HepG2 (cell line): ENCODE data around the gene MCF2L. TPM values are rescaled to one million over a fixed set of nuclear protein-coding genes. Genes with fewer than 3 reads are reported as not detected.

Experiments
- ARNT2 ChIP-seq: sonication (generic); formaldehyde crosslinking; IDR thresholded peaks from 2 replicates; pipeline ENCODE4 v1.8.0; 2022; ENCODE audit warnings: mild to moderate bottlenecking, low read depth, missing genetic modification reagents, moderate library complexity
- DMAP1 ChIP-seq: IDR thresholded peaks from 2 replicates; pipeline ENCODE4 v1.6.1; 2016
- GLMP ChIP-seq: sonication (generic); formaldehyde crosslinking; IDR thresholded peaks from 2 replicates; pipeline ENCODE4 v1.9.0; 2021; ENCODE audit warnings: missing genetic modification reagents, mild to moderate bottlenecking, borderline replicate concordance
- GPN1 ChIP-seq: sonication (generic); formaldehyde crosslinking; IDR thresholded peaks from 2 replicates; pipeline ENCODE4 v1.5.1; 2020; ENCODE audit warnings: missing genetic modification reagents, borderline replicate concordance
- HMG20A ChIP-seq: IDR thresholded peaks from 2 replicates; pipeline ENCODE4 v1.6.1; 2016; ENCODE audit warnings: borderline replicate concordance
- HMG20B ChIP-seq: conservative IDR thresholded peaks from 2 replicates; pipeline ENCODE4 v1.6.1; 2016; ENCODE audit warnings: missing genetic modification reagents, missing compliant biosample characterization
- HNF4G ChIP-seq, 2 experiments: sonication (generic) in 1 of 2; formaldehyde crosslinking in 1 of 2; IDR thresholded peaks; 2 replicates each; pipeline versions ENCODE4 v1.4.0 to v1.6.1; 2011 to 2020; ENCODE audit warnings: borderline replicate concordance in 2 of 2, low read depth in 2 of 2, mild to moderate bottlenecking in 2 of 2, low read length in 1 of 2, missing genetic modification reagents in 1 of 2, moderate library complexity in 1 of 2
- HOXA3 ChIP-seq: sonication (generic); formaldehyde crosslinking; IDR thresholded peaks from 2 replicates; pipeline ENCODE4 v1.5.0; 2020; ENCODE audit warnings: missing genetic modification reagents
- HOXD1 ChIP-seq: sonication (generic); formaldehyde crosslinking; IDR thresholded peaks from 2 replicates; pipeline ENCODE4 v1.5.0; 2020; ENCODE audit warnings: missing genetic modification reagents
- MTF1 ChIP-seq: sonication (generic); formaldehyde crosslinking; IDR thresholded peaks from 2 replicates; pipeline ENCODE4 v1.5.0; 2020; ENCODE audit warnings: missing genetic modification reagents
- RAD51 ChIP-seq: fragments of 450-650 bp; IDR thresholded peaks from 2 replicates; pipeline ENCODE4 v1.6.1; 2016; ENCODE audit warnings: borderline replicate concordance
- TBX2 ChIP-seq: sonication (generic); formaldehyde crosslinking; IDR thresholded peaks from 2 replicates; pipeline ENCODE4 v1.5.0; 2020; ENCODE audit warnings: missing genetic modification reagents, mild to moderate bottlenecking, borderline replicate concordance
- ZGPAT ChIP-seq: IDR thresholded peaks from 2 replicates; pipeline ENCODE4 v1.6.1; 2016; ENCODE audit warnings: mild to moderate bottlenecking
- ZNF513 ChIP-seq: sonication (generic); formaldehyde crosslinking; conservative IDR thresholded peaks from 2 replicates; pipeline ENCODE4 v1.5.0; 2020; ENCODE audit warnings: missing genetic modification reagents
- ZNF547 ChIP-seq: sonication (generic); formaldehyde crosslinking; IDR thresholded peaks from 2 replicates; pipeline ENCODE4 v1.5.1; 2020; ENCODE audit warnings: mild to moderate bottlenecking, missing genetic modification reagents
- ZNF691 ChIP-seq: sonication (generic); formaldehyde crosslinking; IDR thresholded peaks from 2 replicates; pipeline ENCODE4 v1.4.0; 2020; ENCODE audit warnings: missing genetic modification reagents, low read depth, mild to moderate bottlenecking, borderline replicate concordance
- ZNF83 ChIP-seq: sonication (generic); formaldehyde crosslinking; IDR thresholded peaks from 2 replicates; pipeline ENCODE4 v1.4.0; 2020; ENCODE audit warnings: missing genetic modification reagents, mild to moderate bottlenecking, borderline replicate concordance
- polyA plus RNA-seq, 8 experiments: library from polyadenylated mRNA; depleted of rRNA in 3 of 8; stranded (reverse) in 7 of 8; unstranded in 1 of 8; fragments of >200 nt; fragmentation: Illumina TruSeq in 4 of 8; extraction: Trizol in 4 of 8; gene quantifications; 2 replicates each; pipeline versions ENCODE4 v1.2.1 to v1.2.3, GENCODE V29; 2011 to 2016; ENCODE audit warnings: low read depth in 4 of 8, missing spikeins in 1 of 8, mixed read lengths in 1 of 8; ENCODE audit not compliant: insufficient read depth in 1 of 8
- total RNA-seq, 5 experiments: library from RNA; depleted of rRNA; stranded (reverse); fragments of >200 nt; fragmentation: Illumina TruSeq; extraction: Trizol; gene quantifications; 2 replicates each; pipeline ENCODE4 v1.2.3, GENCODE V29; 2016; ENCODE audit warnings: low read depth in 1 of 5
- TF ChIP-seq, protein P1 (sequence below): sonication (generic); formaldehyde crosslinking; IDR thresholded peaks from 2 replicates; pipeline ENCODE4 v1.5.1; 2020; ENCODE audit warnings: mild to moderate bottlenecking, missing genetic modification reagents

MCF2L gene
- total and polyA plus RNA-seq, 2 of the 13 experiments (the other 11 are each of a cell fraction or from before 2014, with no cell fraction given): 19.4 to 28.4 TPM

- TF ChIP-seq ZGPAT (CRISPR knock-in tag): peak; percentile 84
- TF ChIP-seq, protein P1, sequence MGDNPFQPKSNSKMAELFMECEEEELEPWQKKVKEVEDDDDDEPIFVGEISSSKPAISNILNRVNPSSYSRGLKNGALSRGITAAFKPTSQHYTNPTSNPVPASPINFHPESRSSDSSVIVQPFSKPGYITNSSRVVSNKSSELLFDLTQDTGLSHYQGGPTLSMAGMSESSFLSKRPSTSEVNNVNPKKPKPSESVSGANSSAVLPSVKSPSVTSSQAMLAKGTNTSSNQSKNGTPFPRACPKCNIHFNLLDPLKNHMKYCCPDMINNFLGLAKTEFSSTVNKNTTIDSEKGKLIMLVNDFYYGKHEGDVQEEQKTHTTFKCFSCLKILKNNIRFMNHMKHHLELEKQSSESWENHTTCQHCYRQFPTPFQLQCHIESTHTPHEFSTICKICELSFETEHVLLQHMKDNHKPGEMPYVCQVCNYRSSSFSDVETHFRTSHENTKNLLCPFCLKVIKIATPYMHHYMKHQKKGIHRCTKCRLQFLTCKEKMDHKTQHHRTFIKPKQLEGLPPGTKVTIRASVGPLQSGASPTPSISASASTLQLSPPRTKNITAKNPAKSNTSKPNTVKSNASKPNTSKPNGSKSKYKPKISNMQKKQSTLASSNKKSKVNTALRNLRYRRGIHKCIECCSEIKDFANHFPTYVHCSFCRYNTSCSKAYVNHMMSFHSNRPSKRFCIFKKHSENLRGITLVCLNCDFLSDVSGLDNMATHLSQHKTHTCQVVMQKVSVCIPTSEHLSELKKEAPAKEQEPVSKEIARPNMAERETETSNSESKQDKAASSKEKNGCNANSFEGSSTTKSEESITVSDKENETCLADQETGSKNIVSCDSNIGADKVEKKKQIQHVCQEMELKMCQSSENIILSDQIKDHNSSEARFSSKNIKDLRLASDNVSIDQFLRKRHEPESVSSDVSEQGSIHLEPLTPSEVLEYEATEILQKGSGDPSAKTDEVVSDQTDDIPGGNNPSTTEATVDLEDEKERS (CRISPR knock-in tag): no peak
- TF ChIP-seq HOXA3 (CRISPR knock-in tag): peak; percentile 25; the same call in 1 of the 2 replicates
- 0 out of 2 replicates have a peak, but pooled peaks have one; percentile 46 for TF ChIP-seq HOXD1 (CRISPR knock-in tag)
- TF ChIP-seq MTF1 (CRISPR knock-in tag): no peak
- TF ChIP-seq HMG20A (CRISPR knock-in tag): peak; percentile 97
- TF ChIP-seq RAD51: no peak
- TF ChIP-seq HMG20B (CRISPR knock-in tag): peak; percentile 97
- TF ChIP-seq DMAP1: no peak
- no peak for TF ChIP-seq GPN1 (CRISPR knock-in tag)
- 0 out of 2 replicates have a peak, but pooled peaks have one; percentile 22 for TF ChIP-seq ZNF691 (CRISPR knock-in tag)
- TF ChIP-seq GLMP (CRISPR knock-in tag): no peak
- no peak for TF ChIP-seq ZNF513
- no peak for TF ChIP-seq ZNF83 (CRISPR knock-in tag)
- peak; percentile 99 for TF ChIP-seq TBX2
- TF ChIP-seq ARNT2: no peak
- TF ChIP-seq ZNF547 (CRISPR knock-in tag): no peak; the same call in 1 of the 2 replicates
- peak; percentile 39; the same call in 1 of the 2 replicates for TF ChIP-seq HNF4G (IDR thresholded peaks at IDR 0.05; ENCODE audit: borderline replicate concordance, low read depth, low read length)
- peak; percentile 48; the same call in 1 of the 2 replicates for TF ChIP-seq HNF4G (CRISPR knock-in tag; IDR thresholded peaks at IDR 0.05; ENCODE audit: borderline replicate concordance, low read depth)
These were observed 17.2 kb upstream of the MCF2L start (continued) for GRCh38 chr13:112951674-112952371.
